Chondrocyte (in vitro differentiated cells): ENCODE data around the gene GPATCH3. TPM values are rescaled to one million over a fixed set of nuclear protein-coding genes. Genes with fewer than 3 reads are reported as not detected.
A peak's percentile ranks its signal among the peaks of the same experiment; 100 is the strongest.
"Not testable (repeated sequence)": the region's sequence is repeated elsewhere in the genome, so short reads cannot be mapped to it uniquely, and the experiment has no call there.

ENCODE experiments used
- DNase-seq: peaks from one replicate; pipeline ENCODE4 v3.0.0; 2021; ENCODE audit warnings: mixed read lengths, low spot score
- H3K27ac Mint-ChIP-seq: one replicate; pipeline ENCODE4 v1.8.0; 2021; ENCODE audit warnings: mild to moderate bottlenecking, moderate library complexity, mixed read lengths; ENCODE audit not compliant: unreplicated experiment
- H3K27me3 Mint-ChIP-seq: 2 replicates; pipeline ENCODE4 v1.8.0; 2021; ENCODE audit warnings: low read depth, mixed read lengths
- H3K36me3 Mint-ChIP-seq: 2 replicates; pipeline ENCODE4 v1.8.0; 2021; ENCODE audit warnings: low read depth, mixed read lengths
- H3K4me1 Mint-ChIP-seq: 2 replicates; pipeline ENCODE4 v1.8.0; 2021; ENCODE audit warnings: low read depth, mild to moderate bottlenecking, mixed read lengths
- H3K4me3 Mint-ChIP-seq: one replicate; pipeline ENCODE4 v1.8.0; 2021; ENCODE audit warnings: mild to moderate bottlenecking, moderate library complexity, mixed read lengths; ENCODE audit not compliant: unreplicated experiment
- H3K9me3 Mint-ChIP-seq: 2 replicates; pipeline ENCODE4 v1.8.0; 2021; ENCODE audit warnings: low read depth, mixed read lengths
- CTCF ChIP-seq: fragments of 200-600 bp; sonication (generic); IDR thresholded peaks from 2 replicates; pipeline ENCODE4 v1.5.0; 2021; ENCODE audit warnings: antibody characterized with exemption, mild to moderate bottlenecking, moderate library complexity
- long read RNA-seq: library from polyadenylated mRNA; stranded (forward); transcript quantifications from one replicate; pipeline ENCODE4 v2.0.0, GENCODE V29; 2021
- total RNA-seq: library from RNA; stranded (reverse); gene quantifications from 3 replicates; pipeline ENCODE4 v1.2.1, GENCODE V29; 2021

Gene GPATCH3
- total RNA-seq = 13.7 to 14.1 TPM (median 13.7 TPM) in 3 replicates
- long read RNA-seq, transcript GPATCH3-201 (7 exons, 2,123 nt) = major isoform, 26 of 30 reads
- long read RNA-seq, partial matches to known transcripts = 1 of 30 reads
- long read RNA-seq, other reads (novel, unspliced or antisense) = 3 of 30 reads

- peaks cover 21% of the 10 kb centered on the region for H3K4me1 Mint-ChIP-seq
- H3K36me3 Mint-ChIP-seq = peaks cover 4% of the 10 kb centered on the region
- TF ChIP-seq CTCF = no peak
- DNase-seq = no peak
- peak within 1 kb of the TSS; percentile 90 for H3K4me3 Mint-ChIP-seq
- H3K27me3 Mint-ChIP-seq = no peaks in the 10 kb centered on the region
- no peaks in the 10 kb centered on the region for H3K9me3 Mint-ChIP-seq
- H3K27ac Mint-ChIP-seq = peak within 1 kb of the TSS; percentile 99
These were observed at the start of gene GPATCH3 for GRCh38 chr1:26900001-26900814. GPATCH3 (minus strand) TSS chr1:26900467; CDS start chr1:26900442, 25 bp downstream.

- Mint-ChIP-seq H3K36me3 (peaks cover 15% of the 10 kb centered on the region), H3K9me3 (no peaks in the 10 kb centered on the region), H3K4me3 (no peak overlapping the region), H3K27me3 (peaks cover 2% of the 10 kb centered on the region), H3K4me1 (no peaks in the 10 kb centered on the region), H3K27ac (no peak overlapping the region)
- no peak for DNase-seq
- no peak for TF ChIP-seq CTCF
These were observed 49.7 kb upstream of the GPATCH3 start for GRCh38 chr1:26949926-26950319.

GRCh38 chr1:26949266-26949925 lies 49.1 kb upstream of the GPATCH3 start:
- Mint-ChIP-seq H3K36me3 (peaks cover 16% of the 10 kb centered on the region), H3K27ac (no peak overlapping the region), H3K4me1 (no peaks in the 10 kb centered on the region), H3K27me3 (peaks cover 2% of the 10 kb centered on the region), H3K9me3 (no peaks in the 10 kb centered on the region), H3K4me3 (no peak overlapping the region)
- DNase-seq = no peak
- TF ChIP-seq CTCF = no peak

- DNase-seq, H3K4me1 Mint-ChIP-seq, H3K9me3 Mint-ChIP-seq, H3K27me3 Mint-ChIP-seq, H3K4me3 Mint-ChIP-seq, H3K27ac Mint-ChIP-seq: not testable (repeated sequence)
- H3K36me3 Mint-ChIP-seq = peaks cover 14% of the 10 kb centered on the region
These were observed 48.4 kb upstream of the GPATCH3 start for GRCh38 chr1:26948725-26949057.

GRCh38 chr1:26946270-26946669 lies 46.0 kb upstream of the GPATCH3 start:
- Mint-ChIP-seq H3K9me3 (no peaks in the 10 kb centered on the region), H3K4me1 (no peaks in the 10 kb centered on the region), H3K4me3 (no peak overlapping the region), H3K27ac (no peak overlapping the region), H3K36me3 (peaks cover 29% of the 10 kb centered on the region), H3K27me3 (no peaks in the 10 kb centered on the region)
- TF ChIP-seq CTCF = no peak
- DNase-seq = peak; percentile 20
